ENCODE data around the gene CUX1.

DNA sequence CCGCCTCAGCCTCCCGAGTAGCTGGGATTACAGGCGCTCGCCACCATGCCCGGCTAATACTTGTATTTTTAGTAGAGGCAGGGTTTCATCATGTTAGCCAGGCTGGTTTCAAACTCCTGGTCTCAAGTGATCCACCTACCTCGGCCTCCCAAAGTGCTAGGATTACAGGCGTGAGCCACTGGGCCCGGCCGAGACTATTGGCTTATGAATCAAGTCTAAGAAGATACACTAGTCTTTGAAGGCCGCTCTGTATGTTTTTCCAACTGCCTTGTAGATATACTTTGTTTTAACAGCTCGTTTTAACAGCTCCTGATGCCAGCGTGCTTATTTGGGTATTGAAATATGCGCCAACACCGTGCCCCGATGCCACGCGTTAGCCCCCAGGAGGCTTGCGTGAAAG, 332.8 kb downstream of the CUX1 start:
- TF ChIP-seq ZNF70 (CRISPR knock-in tag; IDR thresholded peaks at IDR 0.05) (no peak), BACH2 (CRISPR knock-in tag; IDR thresholded peaks at IDR 0.05; ENCODE audit: borderline replicate concordance) (no peak), TOX (CRISPR knock-in tag; IDR thresholded peaks at IDR 0.05; ENCODE audit: borderline replicate concordance) (no peak), OSR1 (CRISPR knock-in tag; IDR thresholded peaks at IDR 0.05) (no peak), GLIS3 (CRISPR knock-in tag; IDR thresholded peaks at IDR 0.05) (no peak), SNAI2 (CRISPR knock-in tag; IDR thresholded peaks at IDR 0.05) (no peak)
- TF ChIP-seq, protein P1, sequence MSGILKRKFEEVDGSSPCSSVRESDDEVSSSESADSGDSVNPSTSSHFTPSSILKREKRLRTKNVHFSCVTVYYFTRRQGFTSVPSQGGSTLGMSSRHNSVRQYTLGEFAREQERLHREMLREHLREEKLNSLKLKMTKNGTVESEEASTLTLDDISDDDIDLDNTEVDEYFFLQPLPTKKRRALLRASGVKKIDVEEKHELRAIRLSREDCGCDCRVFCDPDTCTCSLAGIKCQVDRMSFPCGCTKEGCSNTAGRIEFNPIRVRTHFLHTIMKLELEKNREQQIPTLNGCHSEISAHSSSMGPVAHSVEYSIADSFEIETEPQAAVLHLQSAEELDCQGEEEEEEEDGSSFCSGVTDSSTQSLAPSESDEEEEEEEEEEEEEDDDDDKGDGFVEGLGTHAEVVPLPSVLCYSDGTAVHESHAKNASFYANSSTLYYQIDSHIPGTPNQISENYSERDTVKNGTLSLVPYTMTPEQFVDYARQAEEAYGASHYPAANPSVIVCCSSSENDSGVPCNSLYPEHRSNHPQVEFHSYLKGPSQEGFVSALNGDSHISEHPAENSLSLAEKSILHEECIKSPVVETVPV (CRISPR knock-in tag; IDR thresholded peaks at IDR 0.05): no peak
- TF ChIP-seq, protein P2, sequence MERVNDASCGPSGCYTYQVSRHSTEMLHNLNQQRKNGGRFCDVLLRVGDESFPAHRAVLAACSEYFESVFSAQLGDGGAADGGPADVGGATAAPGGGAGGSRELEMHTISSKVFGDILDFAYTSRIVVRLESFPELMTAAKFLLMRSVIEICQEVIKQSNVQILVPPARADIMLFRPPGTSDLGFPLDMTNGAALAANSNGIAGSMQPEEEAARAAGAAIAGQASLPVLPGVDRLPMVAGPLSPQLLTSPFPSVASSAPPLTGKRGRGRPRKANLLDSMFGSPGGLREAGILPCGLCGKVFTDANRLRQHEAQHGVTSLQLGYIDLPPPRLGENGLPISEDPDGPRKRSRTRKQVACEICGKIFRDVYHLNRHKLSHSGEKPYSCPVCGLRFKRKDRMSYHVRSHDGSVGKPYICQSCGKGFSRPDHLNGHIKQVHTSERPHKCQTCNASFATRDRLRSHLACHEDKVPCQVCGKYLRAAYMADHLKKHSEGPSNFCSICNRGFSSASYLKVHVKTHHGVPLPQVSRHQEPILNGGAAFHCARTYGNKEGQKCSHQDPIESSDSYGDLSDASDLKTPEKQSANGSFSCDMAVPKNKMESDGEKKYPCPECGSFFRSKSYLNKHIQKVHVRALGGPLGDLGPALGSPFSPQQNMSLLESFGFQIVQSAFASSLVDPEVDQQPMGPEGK (CRISPR knock-in tag; IDR thresholded peaks at IDR 0.05; ENCODE audit: borderline replicate concordance): no peak
- TF ChIP-seq, protein P3, sequence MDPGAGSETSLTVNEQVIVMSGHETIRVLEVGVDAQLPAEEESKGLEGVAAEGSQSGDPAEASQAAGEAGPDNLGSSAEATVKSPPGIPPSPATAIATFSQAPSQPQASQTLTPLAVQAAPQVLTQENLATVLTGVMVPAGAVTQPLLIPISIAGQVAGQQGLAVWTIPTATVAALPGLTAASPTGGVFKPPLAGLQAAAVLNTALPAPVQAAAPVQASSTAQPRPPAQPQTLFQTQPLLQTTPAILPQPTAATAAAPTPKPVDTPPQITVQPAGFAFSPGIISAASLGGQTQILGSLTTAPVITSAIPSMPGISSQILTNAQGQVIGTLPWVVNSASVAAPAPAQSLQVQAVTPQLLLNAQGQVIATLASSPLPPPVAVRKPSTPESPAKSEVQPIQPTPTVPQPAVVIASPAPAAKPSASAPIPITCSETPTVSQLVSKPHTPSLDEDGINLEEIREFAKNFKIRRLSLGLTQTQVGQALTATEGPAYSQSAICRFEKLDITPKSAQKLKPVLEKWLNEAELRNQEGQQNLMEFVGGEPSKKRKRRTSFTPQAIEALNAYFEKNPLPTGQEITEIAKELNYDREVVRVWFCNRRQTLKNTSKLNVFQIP (CRISPR knock-in tag; IDR thresholded peaks at IDR 0.05; ENCODE audit: borderline replicate concordance, low read depth): no peak
- TF ChIP-seq, protein P4, sequence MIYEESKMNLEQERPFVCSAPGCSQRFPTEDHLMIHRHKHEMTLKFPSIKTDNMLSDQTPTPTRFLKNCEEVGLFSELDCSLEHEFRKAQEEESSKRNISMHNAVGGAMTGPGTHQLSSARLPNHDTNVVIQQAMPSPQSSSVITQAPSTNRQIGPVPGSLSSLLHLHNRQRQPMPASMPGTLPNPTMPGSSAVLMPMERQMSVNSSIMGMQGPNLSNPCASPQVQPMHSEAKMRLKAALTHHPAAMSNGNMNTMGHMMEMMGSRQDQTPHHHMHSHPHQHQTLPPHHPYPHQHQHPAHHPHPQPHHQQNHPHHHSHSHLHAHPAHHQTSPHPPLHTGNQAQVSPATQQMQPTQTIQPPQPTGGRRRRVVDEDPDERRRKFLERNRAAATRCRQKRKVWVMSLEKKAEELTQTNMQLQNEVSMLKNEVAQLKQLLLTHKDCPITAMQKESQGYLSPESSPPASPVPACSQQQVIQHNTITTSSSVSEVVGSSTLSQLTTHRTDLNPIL (CRISPR knock-in tag; IDR thresholded peaks at IDR 0.05; ENCODE audit: low read depth): no peak

Measured in SK-N-SH treated with all-trans-retinoic acid at 6 μM for 48 hours (cell line).